Right renal cortex interstitium (tissue), 3 donors: ENCODE results near the gene RNPEPL1. TPM values are rescaled to one million over a fixed set of nuclear protein-coding genes. Genes with fewer than 3 reads are reported as not detected.

Experiments used
- DNase-seq, 3 donors: peaks; one replicate each; pipeline ENCODE4 v3.0.0-alpha.2; 2013; ENCODE audit warnings: low read depth in 3 of 3, low spot score in 2 of 3
- polyA plus RNA-seq, 3 donors: library from polyadenylated mRNA; unstranded; fragments of 120-200 nt; gene quantifications; one replicate each; pipeline ENCODE4 v1.2.1, GENCODE V29; 2013; ENCODE audit not compliant: insufficient read length in 3 of 3

The RNPEPL1 gene
- polyA plus RNA-seq, 3 donors, result 21.0 to 27.7 (median 25.5) TPM

- DNase-seq, result no peak
These were observed 7.8 kb downstream of the RNPEPL1 start for GRCh38 chr2:240576036-240576435.

GRCh38 chr2:240576436-240577205 lies 8.3 kb downstream of the RNPEPL1 start:
- no peak for DNase-seq

GRCh38 chr2:240577281-240578109 lies 9.2 kb downstream of the RNPEPL1 start:
- DNase-seq, result no peak

DNA sequence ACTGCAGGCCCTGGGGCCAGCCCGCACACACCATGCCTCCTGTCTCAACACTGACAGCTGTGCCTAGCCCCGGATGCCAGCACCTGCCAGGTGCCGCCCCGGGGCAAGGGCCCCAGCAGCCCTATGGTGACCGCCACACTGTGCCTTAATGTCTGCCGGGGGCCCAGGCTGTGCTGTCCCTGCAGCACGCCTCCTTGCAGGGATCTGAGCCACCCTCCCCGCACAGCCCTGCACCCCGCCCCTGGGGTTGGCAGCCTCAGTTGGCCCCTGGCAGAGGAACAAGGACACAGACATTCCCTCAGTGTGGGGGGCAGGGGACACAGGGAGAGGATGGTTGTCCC lies 9.8 kb downstream of the RNPEPL1 start:
- DNase-seq, result no peak

DNA sequence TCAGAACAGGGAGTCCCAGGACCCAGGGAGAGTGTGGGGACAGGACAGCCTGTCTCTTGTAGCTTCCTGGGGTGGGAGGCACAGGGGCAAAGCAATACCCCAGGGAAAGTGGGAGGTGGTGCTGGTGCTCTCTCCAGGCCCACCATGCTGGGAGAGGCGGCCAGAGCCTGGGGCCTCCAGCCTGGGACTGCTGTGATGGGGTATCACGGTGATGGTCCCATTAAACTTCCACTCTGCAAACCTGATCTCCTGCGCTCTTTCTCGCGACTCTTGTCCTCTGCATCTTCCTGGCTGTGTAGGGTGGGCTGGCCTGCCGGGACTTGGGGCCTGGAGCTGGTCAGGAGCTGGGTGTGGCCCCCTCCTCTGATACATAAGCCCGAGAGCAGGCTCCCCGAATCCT lies 10.2 kb downstream of the RNPEPL1 start:
- no peak for DNase-seq

DNA sequence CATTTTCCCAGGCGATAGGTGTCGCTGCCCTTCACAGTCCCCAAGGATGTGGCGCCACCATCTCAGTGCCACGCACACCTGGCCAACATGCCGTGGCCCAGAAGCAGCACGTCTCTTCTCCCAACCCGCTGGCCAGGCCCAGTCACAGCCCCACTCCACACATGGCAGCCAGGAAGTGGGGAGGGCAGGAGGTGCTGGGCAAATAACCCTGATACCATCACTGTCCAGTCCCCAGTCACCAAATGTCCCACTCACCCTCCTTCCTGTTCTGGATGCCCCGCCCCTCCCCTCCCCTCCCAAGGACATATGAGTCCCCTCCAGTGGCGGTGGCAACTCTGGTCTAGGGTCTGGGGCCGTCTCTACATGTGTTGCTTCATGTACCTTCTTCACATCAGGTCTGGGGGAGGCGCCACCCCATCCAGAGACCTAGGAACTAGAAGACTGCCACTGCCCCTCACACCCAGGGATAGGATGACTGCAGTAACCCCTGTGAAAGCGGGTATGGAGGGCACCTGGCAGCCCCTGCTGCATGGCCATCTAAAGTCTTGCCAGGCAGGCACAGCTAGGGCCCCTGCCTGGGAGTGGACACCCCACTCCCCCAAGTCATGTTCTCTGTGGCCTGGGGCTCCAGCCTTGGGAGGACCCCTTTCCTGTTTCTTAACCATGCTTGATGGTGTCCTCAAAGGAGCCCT lies 10.9 kb downstream of the RNPEPL1 start:
- DNase-seq, result no peak

GRCh38 chr2:240579771-240580614 lies 11.7 kb downstream of the RNPEPL1 start:
- no peak for DNase-seq

- DNase-seq, result no peak
These were observed 13.5 kb downstream of the RNPEPL1 start for GRCh38 chr2:240581811-240582210.

DNA sequence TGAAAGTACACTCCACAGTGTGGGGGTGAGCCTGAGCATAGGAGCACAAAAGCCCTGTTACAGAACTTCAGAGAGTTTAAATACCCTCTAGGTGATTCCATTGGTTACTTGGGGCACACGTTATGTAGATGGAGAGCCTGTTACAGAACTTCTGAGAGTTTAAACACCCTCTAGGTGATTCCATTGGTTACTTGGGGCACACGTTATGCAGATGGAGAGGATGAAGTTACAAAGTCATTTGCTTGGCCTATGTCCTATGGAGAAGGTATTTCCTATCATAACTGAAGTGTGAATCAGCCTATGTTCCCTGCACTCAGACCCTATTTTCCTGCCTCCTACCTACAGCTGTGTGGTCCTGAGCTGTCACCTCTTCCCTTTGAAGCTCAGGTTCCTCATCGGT lies 14.5 kb downstream of the RNPEPL1 start:
- DNase-seq, result no peak

DNA sequence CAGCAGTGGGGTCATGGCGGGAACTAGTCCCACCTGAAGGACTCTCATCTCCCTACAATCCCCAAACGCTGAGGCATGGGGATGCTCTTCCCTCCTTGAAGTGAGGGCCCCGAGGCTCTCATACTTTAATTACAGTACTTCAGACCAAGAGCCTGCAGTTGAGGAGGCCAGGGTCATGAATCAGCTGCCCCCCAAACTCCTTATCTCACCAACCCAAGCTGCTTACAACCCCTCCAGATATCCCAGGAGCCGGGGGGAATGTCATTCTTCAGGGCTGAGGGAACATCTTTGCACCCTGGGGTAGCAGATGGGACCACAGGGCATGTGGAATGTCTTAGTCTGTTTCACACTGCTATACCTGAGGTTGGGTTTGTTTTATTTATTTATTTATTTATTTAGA lies 15.5 kb downstream of the RNPEPL1 start:
- DNase-seq, result no peak

DNA sequence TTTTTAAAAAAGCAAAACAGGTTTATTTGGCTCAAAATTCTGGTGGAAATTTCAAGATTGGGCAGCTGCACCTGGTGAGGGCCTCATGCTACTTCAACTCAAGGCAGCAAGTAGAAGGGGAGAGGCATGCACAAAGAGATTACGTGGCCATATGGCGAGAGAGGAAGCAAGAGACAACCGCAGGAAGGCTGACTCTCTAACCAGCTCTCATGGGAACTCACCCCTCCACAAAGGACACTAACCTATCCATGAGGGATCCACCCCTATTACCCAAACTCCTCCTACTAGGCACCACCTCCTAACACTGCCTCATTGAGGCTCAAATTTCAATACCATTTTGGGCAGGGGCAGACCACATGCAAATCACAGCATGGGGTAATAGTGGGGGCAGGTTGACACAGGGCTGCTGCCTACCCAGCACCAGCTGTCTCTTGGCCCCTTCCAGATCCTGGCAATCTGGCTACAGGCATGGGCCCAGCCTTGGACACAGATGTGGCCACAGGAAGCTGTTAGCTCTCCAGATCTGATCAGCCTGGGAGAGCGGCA lies 16.3 kb downstream of the RNPEPL1 start:
- no peak for DNase-seq

- no peak for DNase-seq
These were observed 16.8 kb downstream of the RNPEPL1 start for GRCh38 chr2:240585101-240585500.

DNA sequence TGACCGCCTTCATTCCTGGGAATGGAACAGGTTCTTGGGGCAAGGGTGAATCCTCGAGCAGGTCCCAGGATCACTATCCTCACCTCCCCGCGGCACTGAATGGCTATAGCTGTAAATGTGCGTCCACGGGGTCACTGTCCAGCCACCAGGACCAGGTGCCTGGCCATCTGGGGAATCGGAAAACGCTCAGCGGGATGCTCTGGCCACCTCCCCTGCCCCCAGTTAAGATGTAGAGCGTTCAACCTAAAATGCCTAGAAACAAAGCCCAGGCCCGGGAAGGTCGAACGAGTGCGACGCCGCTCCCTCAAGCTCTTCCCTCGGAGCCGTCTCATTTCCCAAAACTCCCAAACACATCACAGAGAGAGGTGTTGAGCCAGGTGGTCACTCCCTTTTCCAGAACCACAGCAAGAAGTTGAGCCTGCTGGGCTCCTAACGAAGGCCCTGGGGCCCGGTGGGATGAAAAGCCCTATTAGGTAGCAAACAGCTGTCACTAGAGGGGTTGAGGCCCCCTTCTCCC lies 17.5 kb downstream of the RNPEPL1 start:
- DNase-seq, result no peak

DNA sequence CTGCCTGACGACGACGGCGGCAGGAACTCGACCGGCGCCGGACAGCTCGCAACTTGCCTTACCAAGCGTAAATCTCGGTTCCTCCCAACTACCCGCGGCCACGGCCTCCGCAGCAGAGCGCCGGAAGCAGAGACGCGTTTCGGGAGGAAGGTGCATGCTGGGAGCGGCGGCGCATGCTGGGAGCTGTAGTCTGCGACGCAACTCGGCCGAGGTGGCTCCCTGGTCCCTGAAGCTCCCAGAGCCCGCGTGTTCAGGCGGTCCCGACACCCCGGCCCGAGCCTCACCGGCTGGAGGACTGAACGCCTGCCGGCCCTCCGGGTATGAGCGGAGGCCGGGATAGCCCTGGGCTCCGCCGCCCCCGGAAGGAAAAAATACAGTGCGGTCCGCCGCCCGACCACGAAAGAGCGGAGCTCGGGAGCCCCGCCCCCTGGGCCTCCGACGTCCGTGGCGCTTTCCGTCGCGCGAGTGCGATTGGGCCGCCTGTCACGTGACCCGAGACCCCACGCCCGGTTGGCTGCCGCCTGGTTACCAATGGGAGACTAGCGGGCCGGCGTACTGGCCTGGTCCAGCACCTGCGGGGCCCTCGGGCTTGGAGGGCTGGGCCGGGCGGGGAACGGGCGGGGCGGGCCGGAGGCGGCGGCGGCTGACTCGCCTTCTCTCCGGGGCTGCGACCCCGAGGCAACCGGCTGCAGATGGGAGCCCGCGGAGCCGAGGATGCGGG lies 18.1 kb downstream of the RNPEPL1 start, which contains the start of gene CAPN10:
CAPN10 (plus strand) TSS at position 537 of the 721 bp plus-strand sequence; CDS start at position 715, 178 bp downstream.
- DNase-seq, result peak; percentile 88 to 92 (median 89)

DNA sequence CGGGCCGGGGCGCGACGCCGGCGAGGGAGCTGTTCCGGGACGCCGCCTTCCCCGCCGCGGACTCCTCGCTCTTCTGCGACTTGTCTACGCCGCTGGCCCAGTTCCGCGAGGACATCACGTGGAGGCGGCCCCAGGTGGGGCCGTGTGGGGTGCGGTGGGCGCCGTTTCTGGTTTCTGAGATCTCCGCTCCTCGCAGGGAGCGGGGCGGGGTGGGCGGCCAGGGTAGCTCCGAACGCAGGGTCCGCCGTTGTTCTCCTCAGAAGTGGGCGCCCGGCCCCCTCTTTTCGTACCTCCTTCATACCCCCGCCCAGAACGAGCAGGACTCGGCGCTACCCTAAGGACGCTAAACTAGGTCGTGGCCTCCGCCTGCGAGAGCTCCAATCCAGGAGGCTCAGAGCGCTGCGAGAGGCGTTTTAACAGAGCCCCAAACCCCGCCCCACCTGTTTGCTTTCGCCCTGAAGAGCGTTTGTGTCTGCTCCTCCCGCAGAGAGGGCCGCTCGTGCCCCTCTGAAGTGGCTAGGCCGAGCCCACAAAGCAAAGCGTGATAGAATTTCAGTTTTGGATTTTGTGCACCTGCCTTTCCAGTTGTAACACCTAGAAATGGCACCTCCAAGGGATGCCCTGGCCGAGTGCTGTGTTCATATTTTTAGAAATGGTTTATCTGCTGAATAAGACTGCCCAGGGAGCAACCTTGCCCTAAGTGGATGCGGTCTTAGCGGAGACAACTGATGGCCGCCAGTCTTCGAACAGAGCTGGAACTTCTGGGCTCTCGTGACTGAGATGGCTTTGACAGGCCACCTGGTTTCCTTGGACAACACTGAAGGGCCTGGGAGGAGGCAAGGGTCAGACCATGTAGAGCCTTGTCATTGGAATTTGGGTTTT lies 18.9 kb downstream of the RNPEPL1 start:
- no peak for DNase-seq

GRCh38 chr2:240588006-240588655 lies 19.8 kb downstream of the RNPEPL1 start:
- no peak for DNase-seq

- DNase-seq, result no peak
These were observed 20.4 kb downstream of the RNPEPL1 start for GRCh38 chr2:240588669-240589068.

DNA sequence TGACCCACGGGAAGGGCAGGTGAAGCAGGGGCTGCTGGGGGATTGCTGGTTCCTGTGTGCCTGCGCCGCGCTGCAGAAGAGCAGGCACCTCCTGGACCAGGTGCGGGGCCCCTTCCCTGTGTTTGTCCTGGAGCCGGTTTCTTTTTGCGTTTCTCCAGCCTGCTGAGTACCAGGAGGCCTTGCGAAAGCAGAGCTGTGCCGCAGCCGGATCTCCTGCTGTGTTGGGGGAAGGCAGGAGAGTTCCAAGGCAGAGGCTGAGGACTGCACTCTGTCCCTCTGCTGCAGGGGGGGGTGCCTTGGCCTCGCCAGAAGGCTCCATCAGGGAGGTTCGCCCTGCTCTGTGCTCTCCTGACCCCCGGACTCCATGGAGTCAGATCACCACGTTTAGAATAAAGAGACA lies 21.1 kb downstream of the RNPEPL1 start:
- DNase-seq, result no peak
